HUDEP-2 (cell line): ENCODE results near the gene PRDM15.

Source experiments
- DNase-seq, 76 experiments: peaks; one replicate each; lab custom pipeline; 2025; ENCODE audit not compliant: unreplicated experiment in 76 of 76; lab: John Stamatoyannopoulos, UW

The PRDM15 gene

DNA sequence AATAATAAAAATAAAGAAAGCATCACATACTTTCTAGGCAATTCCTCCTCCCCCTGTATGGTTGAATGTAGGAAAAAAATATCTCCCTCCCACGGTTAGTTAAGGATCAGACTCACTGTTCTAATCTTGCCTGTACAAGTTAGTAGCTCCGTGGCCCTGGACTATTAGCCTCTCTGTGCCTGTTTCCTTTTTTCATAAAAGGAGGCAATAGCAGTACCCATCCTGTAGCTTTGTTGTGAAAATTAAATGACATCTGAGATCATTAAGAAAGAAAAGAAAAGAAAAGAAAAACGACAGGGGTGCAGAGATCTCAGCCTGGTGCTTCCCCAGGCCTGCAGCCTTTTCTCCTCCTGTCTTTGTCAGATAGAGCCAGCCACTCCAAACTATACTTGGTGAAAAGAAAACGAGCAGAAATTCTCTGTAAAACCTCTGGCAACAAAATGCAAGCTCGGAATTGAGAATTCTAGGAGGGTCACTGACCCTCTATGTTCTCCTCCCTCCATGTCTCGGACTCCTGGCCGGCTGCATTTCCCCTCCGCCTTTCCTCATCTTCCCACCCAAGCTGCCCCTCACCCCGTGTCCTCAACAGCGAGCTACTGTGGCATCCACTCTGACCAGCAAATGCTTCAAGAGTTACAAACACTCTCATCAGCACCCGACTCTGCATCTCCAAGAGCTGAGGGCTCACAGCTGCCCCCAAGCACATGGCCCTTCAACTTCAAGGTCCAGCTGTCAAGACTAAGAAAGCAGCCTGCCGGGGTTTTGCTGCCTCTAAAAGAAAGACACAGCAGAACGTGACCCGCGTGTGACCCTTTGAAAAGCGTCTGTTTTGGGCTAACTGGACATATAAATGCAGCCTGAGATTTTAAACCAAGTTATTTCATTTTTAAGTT, 125.9 kb downstream of the PRDM15 start:
- no peak for DNase-seq

DNA sequence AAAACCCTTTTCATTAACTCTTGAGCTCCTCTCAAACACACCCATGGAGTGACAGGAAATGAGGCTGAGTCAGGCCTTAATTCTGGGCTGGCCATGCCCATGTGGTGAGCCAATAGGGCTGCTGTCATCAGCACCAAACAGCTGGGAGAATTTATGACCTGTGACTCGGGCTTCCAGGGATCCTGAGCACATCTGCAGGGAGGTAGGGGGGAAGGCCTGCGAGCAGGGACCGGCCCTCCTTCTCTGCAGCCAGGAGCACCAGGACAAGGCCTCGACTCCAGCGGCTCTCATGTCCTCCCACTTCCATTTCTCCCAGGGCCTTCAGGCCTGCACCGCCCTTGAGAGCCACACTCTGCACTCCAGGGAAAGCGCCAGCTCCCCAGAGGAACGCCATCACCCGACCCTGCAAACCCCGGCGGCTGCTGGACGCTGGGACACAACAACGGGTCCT, 126.9 kb downstream of the PRDM15 start:
- DNase-seq, result no peak

DNA sequence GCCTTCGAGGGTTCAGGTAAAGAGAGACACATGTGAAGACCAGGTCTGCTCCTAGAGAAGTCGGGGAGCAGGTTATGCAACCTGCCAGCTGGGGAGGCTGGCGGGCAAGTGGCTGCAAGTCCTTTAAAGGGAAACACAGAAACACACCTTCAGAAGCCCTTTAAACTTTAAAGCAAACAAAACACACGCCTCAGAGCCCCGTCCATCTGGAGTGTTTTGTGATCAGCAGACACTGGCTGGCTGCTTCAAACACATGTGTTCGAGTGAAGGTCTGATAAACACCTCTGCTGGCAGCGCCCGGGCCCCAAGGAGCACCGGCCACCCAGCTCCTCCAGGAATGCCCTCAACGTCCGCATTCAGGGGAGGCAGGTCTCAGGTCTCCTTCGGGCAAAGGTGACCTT, 127.5 kb downstream of the PRDM15 start:
- DNase-seq, result no peak

DNA sequence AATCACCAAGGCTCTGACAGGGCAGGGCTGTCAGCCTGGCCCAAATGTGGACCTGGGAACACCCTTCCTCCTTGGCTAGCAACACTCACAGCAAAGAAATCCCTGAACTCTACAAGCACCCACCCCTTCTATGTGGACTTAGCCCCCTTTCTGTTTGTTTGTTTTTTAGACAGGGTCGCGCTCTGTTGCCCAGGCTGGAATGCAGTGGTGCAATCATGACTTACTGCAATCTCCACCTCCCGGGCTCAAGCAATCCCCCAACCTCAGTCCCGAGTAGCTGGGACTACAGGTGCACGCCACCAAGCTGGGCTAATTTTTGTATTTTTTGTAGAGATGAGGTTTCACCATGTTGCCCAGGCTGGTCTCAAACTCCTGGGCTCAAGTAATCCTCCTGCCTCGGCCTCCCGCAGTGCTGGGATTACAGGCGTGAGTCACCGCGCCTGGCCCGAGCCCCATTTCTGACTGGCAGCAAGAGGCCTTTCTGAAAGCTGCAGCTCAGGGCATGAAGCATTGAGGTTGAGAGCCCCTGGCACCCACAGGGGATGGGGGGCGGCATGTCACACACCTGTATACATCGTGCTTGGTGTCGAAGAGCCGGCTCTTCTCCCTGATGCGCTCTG, 128.5 kb downstream of the PRDM15 start:
- DNase-seq, result no peak

DNA sequence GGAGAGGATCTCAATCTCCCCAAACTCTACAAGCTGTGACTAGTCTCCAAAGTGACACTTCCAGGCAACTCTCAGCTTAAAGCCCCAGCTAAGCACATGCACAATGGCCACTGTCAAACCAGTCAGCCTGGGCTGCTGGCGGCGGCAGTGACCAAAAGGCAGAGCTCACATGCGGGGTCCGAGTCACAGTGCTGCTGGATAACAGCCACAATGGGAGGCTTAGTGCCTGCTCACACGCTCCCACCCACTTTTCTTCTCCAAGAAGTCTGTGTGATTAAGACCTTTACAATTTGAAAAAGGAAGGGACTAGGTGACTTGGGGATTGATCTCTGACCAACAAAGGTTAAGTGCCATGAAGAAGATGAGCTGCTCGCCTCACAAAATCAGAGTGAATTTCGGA, 129.1 kb downstream of the PRDM15 start:
- DNase-seq, result no peak

DNA sequence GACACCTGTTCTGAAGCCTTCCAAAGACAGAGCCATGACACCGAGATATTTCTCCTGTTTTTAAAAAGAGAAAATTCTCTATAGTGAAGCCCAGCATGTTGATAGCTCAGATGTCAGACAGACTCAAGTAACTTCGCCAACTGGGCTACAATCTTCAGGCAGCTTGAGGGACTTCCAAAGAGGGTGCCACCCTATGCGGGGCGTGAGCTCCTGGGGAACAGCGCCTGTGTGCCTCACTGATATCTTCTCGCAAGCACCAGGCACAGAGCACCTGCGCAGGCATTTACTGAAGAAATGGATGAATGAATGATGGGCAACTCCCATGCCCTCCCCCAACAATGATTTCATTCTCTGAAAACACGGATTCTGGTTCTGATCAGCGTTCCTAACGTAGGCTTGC, 129.9 kb downstream of the PRDM15 start:
- no peak for DNase-seq
